Muscle layer of colon (tissue), 2 donors: ENCODE results near the gene RAPGEF4.

Experiments
- H3K27ac ChIP-seq: one replicate; pipeline ENCODE4 v1.7.0; 2013; ENCODE audit warnings: low read depth, mild to moderate bottlenecking, low read length, moderate library complexity
- H3K27me3 ChIP-seq, 2 donors: one replicate each; pipeline ENCODE4 v1.7.0; 2013; ENCODE audit warnings: low read length in 2 of 2, mild to moderate bottlenecking in 2 of 2; ENCODE audit not compliant: insufficient read depth in 2 of 2, control insufficient read depth in 1 of 2
- H3K36me3 ChIP-seq: one replicate; pipeline ENCODE4 v1.7.0; 2013; ENCODE audit warnings: mild to moderate bottlenecking, low read length; ENCODE audit not compliant: insufficient read depth
- H3K4me1 ChIP-seq: one replicate; pipeline ENCODE4 v1.7.0; 2013; ENCODE audit warnings: mild to moderate bottlenecking, low read length; ENCODE audit not compliant: insufficient read depth
- H3K4me3 ChIP-seq, 2 donors: one replicate each; pipeline ENCODE4 v1.7.0; 2013; ENCODE audit warnings: low read length in 2 of 2, low read depth in 1 of 2, mild to moderate bottlenecking in 1 of 2, moderate library complexity in 1 of 2
- H3K9ac ChIP-seq: one replicate; pipeline ENCODE4 v1.7.0; 2013; ENCODE audit warnings: low read length
- H3K9me3 ChIP-seq: one replicate; pipeline ENCODE4 v1.7.0; 2013; ENCODE audit warnings: mild to moderate bottlenecking, low read length
- donor health status: abdominal sarcoma.
- donor health status: Adenocarcinoma of cecum.

The RAPGEF4 gene

GRCh38 chr2:172985139-172985892 is 249.7 kb downstream of the RAPGEF4 start:
- Histone ChIP-seq H3K9ac (no peak overlapping the region), H3K27ac (no peak overlapping the region), H3K36me3 (no peaks in the 10 kb centered on the region), H3K4me1 (no peaks in the 10 kb centered on the region), H3K9me3 (no peaks in the 10 kb centered on the region), H3K4me3 (no peak overlapping the region), H3K27me3 (no peaks in the 10 kb centered on the region)

GRCh38 chr2:172986040-172986439 is 250.4 kb downstream of the RAPGEF4 start:
- no peak overlapping the region for H3K4me3 ChIP-seq

DNA sequence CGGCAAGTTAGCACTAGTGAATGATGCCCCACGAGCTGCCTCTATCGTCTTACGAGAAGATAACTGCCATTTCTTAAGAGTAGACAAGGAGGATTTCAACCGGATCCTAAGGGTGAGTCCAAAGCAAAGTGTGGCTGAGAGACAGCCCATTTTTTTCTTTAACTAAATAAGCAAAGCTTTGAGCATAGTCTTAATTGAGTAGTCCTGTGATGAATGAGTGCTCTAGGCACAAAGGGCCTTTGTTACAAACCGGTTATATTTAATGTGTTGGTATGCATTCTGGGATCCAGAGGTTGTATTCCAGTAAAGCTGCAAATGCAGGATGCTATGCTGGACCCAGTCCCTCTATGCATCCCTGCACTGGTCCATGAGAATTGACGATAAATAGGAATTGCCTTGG is 253.1 kb downstream of the RAPGEF4 start:
- no peak overlapping the region for H3K9ac ChIP-seq
- no peaks in the 10 kb centered on the region for H3K27me3 ChIP-seq
- no peaks in the 10 kb centered on the region for H3K36me3 ChIP-seq
- H3K4me3 ChIP-seq, result no peak overlapping the region
- H3K9me3 ChIP-seq, result no peaks in the 10 kb centered on the region
- H3K4me1 ChIP-seq, result no peaks in the 10 kb centered on the region
- H3K27ac ChIP-seq, result no peak overlapping the region

More at GRCh38 chr2:172986040-172986439, 250.4 kb downstream of the RAPGEF4 start:
- Histone ChIP-seq H3K4me1 (no peaks in the 10 kb centered on the region), H3K27me3 (no peaks in the 10 kb centered on the region), H3K27ac (no peak overlapping the region), H3K36me3 (no peaks in the 10 kb centered on the region), H3K9ac (no peak overlapping the region), H3K9me3 (no peaks in the 10 kb centered on the region)

DNA sequence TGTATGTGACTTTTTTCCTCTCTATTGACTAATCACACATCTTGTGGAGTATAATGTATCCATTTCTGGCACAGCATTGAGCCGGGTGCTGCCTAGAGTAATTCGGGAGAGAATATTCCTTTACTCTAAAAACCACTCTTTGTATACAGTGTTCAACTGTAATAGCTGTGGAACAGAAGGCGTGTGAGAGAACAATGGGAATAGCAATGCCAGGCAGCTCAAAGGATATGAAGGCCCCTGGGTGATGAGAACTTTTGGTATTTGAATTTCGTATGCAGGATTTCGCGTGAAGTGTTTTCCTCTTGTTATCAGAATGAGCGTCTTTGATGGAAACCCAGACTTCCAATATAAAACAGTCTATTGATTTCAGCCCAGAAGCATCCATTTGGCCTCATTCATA is 255.4 kb downstream of the RAPGEF4 start:
- no peaks in the 10 kb centered on the region for H3K36me3 ChIP-seq
- H3K27ac ChIP-seq, result no peak overlapping the region
- no peaks in the 10 kb centered on the region for H3K9me3 ChIP-seq
- H3K27me3 ChIP-seq, result no peaks in the 10 kb centered on the region
- no peak overlapping the region for H3K9ac ChIP-seq
- H3K4me1 ChIP-seq, result peaks cover 7% of the 10 kb centered on the region
- H3K4me3 ChIP-seq, result no peak overlapping the region

GRCh38 chr2:172993139-172993538 is 257.5 kb downstream of the RAPGEF4 start:
- Histone ChIP-seq H3K9ac (no peak overlapping the region), H3K4me1 (peaks cover 8% of the 10 kb centered on the region), H3K9me3 (no peaks in the 10 kb centered on the region), H3K27me3 (no peaks in the 10 kb centered on the region), H3K27ac (no peak overlapping the region), H3K36me3 (no peaks in the 10 kb centered on the region), H3K4me3 (no peak overlapping the region)

GRCh38 chr2:172993931-172994717 is 258.5 kb downstream of the RAPGEF4 start:
- Histone ChIP-seq H3K27me3 (no peaks in the 10 kb centered on the region), H3K4me1 (peaks cover 8% of the 10 kb centered on the region), H3K27ac (no peak overlapping the region), H3K4me3 (no peak overlapping the region), H3K36me3 (no peaks in the 10 kb centered on the region), H3K9me3 (no peaks in the 10 kb centered on the region), H3K9ac (no peak overlapping the region)

DNA sequence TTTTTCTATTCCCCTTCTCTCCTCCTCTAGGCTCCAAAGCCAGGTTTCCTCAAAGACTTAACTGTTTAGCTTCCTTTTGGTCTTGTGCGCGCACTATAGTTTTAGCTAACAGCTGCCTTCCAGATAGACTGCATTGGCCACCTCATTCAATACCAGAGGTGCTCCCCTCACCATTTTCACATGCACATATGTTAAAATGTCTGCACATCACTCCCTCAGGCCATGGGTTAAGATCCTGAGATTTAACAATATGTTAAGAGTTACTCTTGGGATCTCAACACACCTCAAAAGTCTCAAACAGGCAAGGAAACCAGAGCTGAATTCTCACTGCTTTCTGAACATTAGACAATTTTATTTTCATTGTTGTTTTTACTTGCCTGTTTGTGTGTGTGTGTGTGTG is 259.2 kb downstream of the RAPGEF4 start:
- Histone ChIP-seq H3K9ac (no peak overlapping the region), H3K27me3 (no peaks in the 10 kb centered on the region), H3K4me1 (peaks cover 8% of the 10 kb centered on the region), H3K9me3 (no peaks in the 10 kb centered on the region), H3K27ac (no peak overlapping the region), H3K36me3 (no peaks in the 10 kb centered on the region), H3K4me3 (no peak overlapping the region)

- no peaks in the 10 kb centered on the region for H3K36me3 ChIP-seq
- no peak overlapping the region for H3K4me3 ChIP-seq
- H3K9ac ChIP-seq, result no peak overlapping the region
- no peaks in the 10 kb centered on the region for H3K9me3 ChIP-seq
- no peak overlapping the region for H3K27ac ChIP-seq
- no peaks in the 10 kb centered on the region for H3K27me3 ChIP-seq
- H3K4me1 ChIP-seq, result peaks cover 8% of the 10 kb centered on the region
These were observed 259.9 kb downstream of the RAPGEF4 start for GRCh38 chr2:172995323-172996244.

GRCh38 chr2:172996387-172996961 is 260.8 kb downstream of the RAPGEF4 start:
- Histone ChIP-seq H3K27me3 (no peaks in the 10 kb centered on the region), H3K36me3 (no peaks in the 10 kb centered on the region), H3K9ac (no peak overlapping the region), H3K4me1 (peaks cover 8% of the 10 kb centered on the region), H3K27ac (no peak overlapping the region), H3K9me3 (no peaks in the 10 kb centered on the region), H3K4me3 (no peak overlapping the region)

GRCh38 chr2:172997031-172997430 is 261.4 kb downstream of the RAPGEF4 start:
- H3K4me1 ChIP-seq, result peaks cover 8% of the 10 kb centered on the region
- no peak overlapping the region for H3K4me3 ChIP-seq
- no peak overlapping the region for H3K9ac ChIP-seq
- no peaks in the 10 kb centered on the region for H3K36me3 ChIP-seq
- H3K27me3 ChIP-seq, result no peaks in the 10 kb centered on the region
- H3K27ac ChIP-seq, result no peak overlapping the region
- no peaks in the 10 kb centered on the region for H3K9me3 ChIP-seq
